Measurements from ENCODE around the gene DCTD. TPM values are rescaled to one million over a fixed set of nuclear protein-coding genes. Genes with fewer than 3 reads are reported as not detected.

Gene DCTD
- total and polyA plus RNA-seq, 2 experiments from 2014 or later: 92.4 to 92.6 TPM

GRCh38 chr4:182842104-182842600 lies 75.0 kb downstream of the DCTD start:
- H3K4me3 ChIP-seq: no peak overlapping the region
- no peaks in the 10 kb centered on the region for H4K20me1 ChIP-seq (ENCODE audit: insufficient read depth, poor library complexity, severe bottlenecking)
- no peaks in the 10 kb centered on the region for H3K9me2 ChIP-seq (replicated peaks; ENCODE audit: insufficient read depth)
- H3K36me3 ChIP-seq (replicated peaks; ENCODE audit: insufficient read depth, low read depth): no peaks in the 10 kb centered on the region
- H3K4me2 ChIP-seq: no peak overlapping the region
- no peak for DNase-seq (ENCODE audit: low spot score)
- H2AFZ ChIP-seq: no peak overlapping the region
- no peaks in the 10 kb centered on the region for H3K27me3 ChIP-seq
- no peak for TF ChIP-seq EZH2phosphoT487 (IDR thresholded peaks at IDR 0.05; ENCODE audit: low read depth, severe bottlenecking, unreplicated experiment)
- TF ChIP-seq EZH2 (IDR thresholded peaks at IDR 0.05; ENCODE audit: borderline replicate concordance): no peak
- TF ChIP-seq CTCF (IDR thresholded peaks at IDR 0.05; ENCODE audit: poor library complexity): no peak
- no peaks in the 10 kb centered on the region for H3K4me1 ChIP-seq (ENCODE audit: insufficient read depth)
- no peak overlapping the region for H3K27ac ChIP-seq
- 83% methylated on average over 11 of the region's 11 CpGs for WGBS (ENCODE audit: low lambda C conversion rate, missing lambda C conversion rate)
- H3K9me3 ChIP-seq (ENCODE audit: low read depth): no peaks in the 10 kb centered on the region
- H3K79me2 ChIP-seq: no peaks in the 10 kb centered on the region

- Histone ChIP-seq H3K9me3 (ENCODE audit: low read depth) (no peaks in the 10 kb centered on the region), H4K20me1 (ENCODE audit: insufficient read depth, poor library complexity, severe bottlenecking) (no peaks in the 10 kb centered on the region), H3K79me2 (no peaks in the 10 kb centered on the region), H3K36me3 (replicated peaks; ENCODE audit: insufficient read depth, low read depth) (no peaks in the 10 kb centered on the region), H3K4me2 (no peak overlapping the region), H3K27me3 (no peaks in the 10 kb centered on the region), H3K4me3 (no peak overlapping the region), H3K27ac (no peak overlapping the region), H3K4me1 (ENCODE audit: insufficient read depth) (no peaks in the 10 kb centered on the region), H2AFZ (no peak overlapping the region), H3K9me2 (replicated peaks; ENCODE audit: insufficient read depth) (no peaks in the 10 kb centered on the region)
- DNase-seq (ENCODE audit: low spot score): no peak
- TF ChIP-seq EZH2 (IDR thresholded peaks at IDR 0.05; ENCODE audit: borderline replicate concordance) (no peak), CTCF (IDR thresholded peaks at IDR 0.05; ENCODE audit: poor library complexity) (no peak), EZH2phosphoT487 (IDR thresholded peaks at IDR 0.05; ENCODE audit: low read depth, severe bottlenecking, unreplicated experiment) (no peak)
- WGBS (ENCODE audit: low lambda C conversion rate, missing lambda C conversion rate): 93% methylated on average over 10 of the region's 10 CpGs
Measured at GRCh38 chr4:182840108-182840507, 77.1 kb downstream of the DCTD start.

Other genes starting within 250 kb of the DCTD start
- 24.7 and 28.6 TPM in 2 replicates for gene WWC2, start 181.9 kb upstream of the DCTD start, total RNA-seq
- 16.1 and 19.3 TPM in 2 replicates for gene WWC2, start 181.9 kb upstream of the DCTD start, polyA plus RNA-seq